Osteoblast (primary cell): ENCODE measurements around the gene MAP4K4. TPM values are rescaled to one million over a fixed set of nuclear protein-coding genes. Genes with fewer than 3 reads are reported as not detected.
A peak's percentile ranks its signal among the peaks of the same experiment; 100 is the strongest.

Source experiments
- DNase-seq: peaks from one replicate; pipeline ENCODE4 v3.0.0; 2011; ENCODE audit warnings: low spot score, mixed read lengths; ENCODE audit not compliant: insufficient read length; ENCODE audit errors: missing footprints
- H2AFZ ChIP-seq: 2 replicates; pipeline ENCODE4 v1.6.0; 2011; ENCODE audit warnings: mild to moderate bottlenecking, low read length
- H3K27ac ChIP-seq: 2 replicates; pipeline ENCODE4 v1.5.1; 2011; ENCODE audit warnings: mild to moderate bottlenecking, low read depth, low read length, moderate library complexity
- H3K27me3 ChIP-seq: 2 replicates; pipeline ENCODE4 v1.6.0; 2012; ENCODE audit warnings: mild to moderate bottlenecking, control low read depth, inconsistent platforms, low read length, moderate library complexity; ENCODE audit not compliant: insufficient read depth
- H3K36me3 ChIP-seq: 2 replicates; pipeline ENCODE4 v1.5.1; 2011; ENCODE audit warnings: mild to moderate bottlenecking, low read length, control low read depth, moderate library complexity; ENCODE audit not compliant: insufficient read depth
- H3K4me1 ChIP-seq: 2 replicates; pipeline ENCODE4 v1.5.1; 2011; ENCODE audit warnings: mild to moderate bottlenecking, low read length, control low read depth, moderate library complexity; ENCODE audit not compliant: insufficient read depth
- H3K4me2 ChIP-seq: 2 replicates; pipeline ENCODE4 v1.6.0; 2011; ENCODE audit warnings: mild to moderate bottlenecking, low read length; ENCODE audit not compliant: insufficient read depth
- H3K4me3 ChIP-seq: fragments of 200-600 bp; sonication (generic); 3 replicates; pipeline ENCODE4 v1.5.1; 2012; ENCODE audit warnings: mild to moderate bottlenecking, low read length, inconsistent platforms; ENCODE audit not compliant: insufficient read depth
- H3K79me2 ChIP-seq: 2 replicates; pipeline ENCODE4 v1.6.0; 2012; ENCODE audit warnings: mild to moderate bottlenecking, low read length, control low read depth, inconsistent platforms; ENCODE audit not compliant: insufficient read depth
- H3K9me3 ChIP-seq: 2 replicates; pipeline ENCODE4 v1.5.1; 2011; ENCODE audit warnings: low read depth, low read length, control low read depth
- H4K20me1 ChIP-seq: 2 replicates; pipeline ENCODE4 v1.6.0; 2012; ENCODE audit warnings: mild to moderate bottlenecking, low read length, control low read depth; ENCODE audit not compliant: insufficient read depth
- CTCF ChIP-seq: IDR thresholded peaks from 2 replicates; pipeline ENCODE4 v1.5.1; 2011; ENCODE audit warnings: mild to moderate bottlenecking, low read depth, low read length, moderate library complexity; ENCODE audit errors: extremely low read depth
- total RNA-seq: library from RNA; depleted of rRNA; stranded (reverse); fragments of >200 nt; gene quantifications from 2 replicates; pipeline ENCODE4 v1.2.3, GENCODE V29; 2012

MAP4K4 gene
- total RNA-seq, 1 donor = 231 TPM

DNA sequence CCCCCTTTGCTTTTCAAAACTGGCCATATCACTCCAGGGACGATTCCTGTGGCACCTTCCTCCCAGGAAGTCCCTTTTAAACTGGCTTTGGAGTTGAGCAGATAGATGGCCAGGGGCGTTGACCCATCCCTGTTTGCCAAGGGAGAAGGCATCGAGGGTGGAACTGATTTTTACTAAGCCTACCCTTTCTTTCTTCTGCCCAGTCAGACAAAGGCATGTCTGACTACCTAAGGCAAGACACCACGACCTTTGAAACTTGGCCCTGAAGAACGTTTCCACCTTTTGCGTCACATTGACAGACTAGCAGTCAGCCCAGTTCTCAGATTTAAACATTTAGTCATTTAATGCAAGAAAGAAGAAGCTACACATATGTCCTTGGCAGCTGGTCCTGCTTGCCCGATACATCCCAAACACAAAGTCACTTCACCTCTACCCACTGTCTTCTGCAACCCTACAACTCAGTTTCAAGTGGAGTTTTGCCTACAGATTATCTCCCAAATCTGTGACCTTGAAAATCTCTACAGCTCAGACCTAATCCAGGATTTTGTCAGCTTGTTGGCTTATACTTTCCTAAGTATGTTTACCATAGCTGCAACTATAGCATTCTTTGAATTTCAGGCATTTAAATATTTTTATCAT is 192.1 kb downstream of the MAP4K4 start:
- H4K20me1 ChIP-seq = peaks cover 3% of the 10 kb centered on the region
- peaks cover 84% of the 10 kb centered on the region for H3K36me3 ChIP-seq
- H3K4me2 ChIP-seq = no peak overlapping the region
- peaks cover 23% of the 10 kb centered on the region for H3K4me1 ChIP-seq
- no peak overlapping the region for H3K4me3 ChIP-seq
- no peaks in the 10 kb centered on the region for H3K9me3 ChIP-seq
- H2AFZ ChIP-seq = no peak overlapping the region
- H3K79me2 ChIP-seq = peaks cover 33% of the 10 kb centered on the region
- H3K27me3 ChIP-seq = no peaks in the 10 kb centered on the region
- DNase-seq = no peak
- H3K27ac ChIP-seq = no peak overlapping the region
- TF ChIP-seq CTCF = no peak

DNA sequence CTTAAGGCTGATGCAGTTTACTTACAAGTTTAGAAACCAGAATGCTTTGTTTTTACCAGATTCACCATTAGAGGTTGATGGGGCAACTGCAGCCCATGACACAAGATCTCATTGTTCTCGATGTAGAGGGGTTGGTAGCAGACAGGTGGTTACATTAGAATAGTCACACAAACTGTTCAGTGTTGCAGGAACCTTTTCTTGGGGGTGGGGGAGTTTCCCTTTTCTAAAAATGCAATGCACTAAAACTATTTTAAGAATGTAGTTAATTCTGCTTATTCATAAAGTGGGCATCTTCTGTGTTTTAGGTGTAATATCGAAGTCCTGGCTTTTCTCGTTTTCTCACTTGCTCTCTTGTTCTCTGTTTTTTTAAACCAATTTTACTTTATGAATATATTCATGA is 194.9 kb downstream of the MAP4K4 start:
- TF ChIP-seq CTCF = no peak

DNA sequence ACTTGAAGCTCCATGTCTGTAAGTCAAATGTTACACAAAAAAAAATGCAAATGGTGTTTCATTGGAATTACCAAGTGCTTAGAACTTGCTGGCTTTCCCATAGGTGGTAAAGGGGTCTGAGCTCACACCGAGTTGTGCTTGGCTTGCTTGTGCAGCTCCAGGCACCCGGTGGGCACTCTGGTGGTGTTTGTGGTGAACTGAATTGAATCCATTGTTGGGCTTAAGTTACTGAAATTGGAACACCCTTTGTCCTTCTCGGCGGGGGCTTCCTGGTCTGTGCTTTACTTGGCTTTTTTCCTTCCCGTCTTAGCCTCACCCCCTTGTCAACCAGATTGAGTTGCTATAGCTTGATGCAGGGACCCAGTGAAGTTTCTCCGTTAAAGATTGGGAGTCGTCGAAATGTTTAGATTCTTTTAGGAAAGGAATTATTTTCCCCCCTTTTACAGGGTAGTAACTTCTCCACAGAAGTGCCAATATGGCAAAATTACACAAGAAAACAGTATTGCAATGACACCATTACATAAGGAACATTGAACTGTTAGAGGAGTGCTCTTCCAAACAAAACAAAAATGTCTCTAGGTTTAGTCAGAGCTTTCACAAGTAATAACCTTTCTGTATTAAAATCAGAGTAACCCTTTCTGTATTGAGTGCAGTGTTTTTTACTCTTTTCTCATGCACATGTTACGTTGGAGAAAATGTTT is 196.3 kb downstream of the MAP4K4 start:
- Histone ChIP-seq H3K27me3 (no peaks in the 10 kb centered on the region), H3K4me3 (no peak overlapping the region), H3K4me1 (peaks cover 12% of the 10 kb centered on the region), H3K4me2 (no peak overlapping the region), H3K79me2 (peaks cover 16% of the 10 kb centered on the region), H3K9me3 (no peaks in the 10 kb centered on the region), H2AFZ (no peak overlapping the region), H3K27ac (peak overlapping the region; percentile 8), H4K20me1 (no peaks in the 10 kb centered on the region), H3K36me3 (peaks cover 78% of the 10 kb centered on the region)
- no peak for DNase-seq
- no peak for TF ChIP-seq CTCF

More for the DNA sequence above, 194.9 kb downstream of the MAP4K4 start:
- Histone ChIP-seq H3K27me3 (no peaks in the 10 kb centered on the region), H3K4me3 (no peak overlapping the region), H3K9me3 (no peaks in the 10 kb centered on the region), H4K20me1 (no peaks in the 10 kb centered on the region), H3K4me2 (no peak overlapping the region), H3K36me3 (peaks cover 80% of the 10 kb centered on the region), H3K27ac (no peak overlapping the region), H3K4me1 (peaks cover 17% of the 10 kb centered on the region), H3K79me2 (peaks cover 20% of the 10 kb centered on the region), H2AFZ (no peak overlapping the region)
- no peak for DNase-seq

DNA sequence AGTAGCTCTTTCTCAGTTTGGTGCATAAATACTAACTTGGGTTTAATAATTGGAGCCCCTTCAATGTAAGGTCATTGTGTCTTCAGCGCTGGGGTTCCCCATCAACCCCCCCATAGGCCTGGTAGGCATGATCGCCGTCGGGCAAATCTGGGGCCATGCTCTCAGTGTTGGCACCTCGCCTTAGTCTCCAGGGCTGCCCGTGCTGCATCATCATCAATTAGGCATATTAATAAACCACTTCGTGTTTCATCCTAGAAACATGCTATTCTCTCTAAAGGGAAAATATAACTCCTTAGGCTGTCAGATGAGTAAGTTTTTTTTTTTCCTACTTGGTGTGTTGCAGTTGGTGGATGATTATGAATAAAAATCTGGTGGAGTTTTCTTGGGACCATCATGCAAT is 197.5 kb downstream of the MAP4K4 start:
- Histone ChIP-seq H3K36me3 (peaks cover 66% of the 10 kb centered on the region), H4K20me1 (no peaks in the 10 kb centered on the region), H3K27me3 (no peaks in the 10 kb centered on the region), H2AFZ (no peak overlapping the region), H3K4me1 (peaks cover 12% of the 10 kb centered on the region), H3K79me2 (peaks cover 10% of the 10 kb centered on the region), H3K9me3 (no peaks in the 10 kb centered on the region), H3K4me3 (no peak overlapping the region), H3K27ac (no peak overlapping the region), H3K4me2 (no peak overlapping the region)
- TF ChIP-seq CTCF = no peak
- no peak for DNase-seq
